HPDE6-E6E7 (cell line): Measurements from ENCODE around the gene HDAC7.
A peak's percentile ranks its signal among the peaks of the same experiment; 100 is the strongest.
"Not testable (repeated sequence)": the region's sequence is repeated elsewhere in the genome, so short reads cannot be mapped to it uniquely, and the experiment has no call there.

Experiments used
- DNase-seq: peaks from one replicate; pipeline ENCODE4 v3.0.0; 2011; ENCODE audit warnings: missing footprints; ENCODE audit errors: extremely low spot score

The HDAC7 gene

GRCh38 chr12:47828976-47829482 is 9.3 kb upstream of the HDAC7 start:
- peak; percentile 86 for DNase-seq

- DNase-seq = no peak
These were observed 8.6 kb upstream of the HDAC7 start for GRCh38 chr12:47828008-47828975.

- no peak for DNase-seq
These were observed 5.5 kb upstream of the HDAC7 start for GRCh38 chr12:47825173-47825639.

DNA sequence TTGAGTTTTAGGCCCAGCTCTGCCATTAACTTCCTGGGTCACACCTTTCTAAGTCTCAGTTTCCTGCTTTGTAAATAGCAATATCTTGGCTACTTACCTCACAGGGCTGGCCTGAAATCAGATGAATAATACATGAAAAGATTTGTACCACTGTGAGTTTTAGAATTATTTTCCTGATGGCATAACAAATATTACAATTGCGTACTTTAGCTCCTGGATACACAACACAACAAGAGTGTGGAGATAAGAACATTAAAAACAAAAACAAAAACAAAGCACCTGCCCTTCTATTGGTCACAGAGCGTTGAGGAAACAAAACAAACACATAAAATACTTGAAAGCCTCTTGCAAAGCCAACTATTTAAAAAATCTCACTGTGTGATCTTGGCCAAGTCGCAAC is 4.9 kb upstream of the HDAC7 start:
- DNase-seq = no peak

GRCh38 chr12:47824198-47824597 is 4.5 kb upstream of the HDAC7 start:
- no peak for DNase-seq

- DNase-seq = no peak
These were observed 3.9 kb upstream of the HDAC7 start for GRCh38 chr12:47823422-47824086.

DNA sequence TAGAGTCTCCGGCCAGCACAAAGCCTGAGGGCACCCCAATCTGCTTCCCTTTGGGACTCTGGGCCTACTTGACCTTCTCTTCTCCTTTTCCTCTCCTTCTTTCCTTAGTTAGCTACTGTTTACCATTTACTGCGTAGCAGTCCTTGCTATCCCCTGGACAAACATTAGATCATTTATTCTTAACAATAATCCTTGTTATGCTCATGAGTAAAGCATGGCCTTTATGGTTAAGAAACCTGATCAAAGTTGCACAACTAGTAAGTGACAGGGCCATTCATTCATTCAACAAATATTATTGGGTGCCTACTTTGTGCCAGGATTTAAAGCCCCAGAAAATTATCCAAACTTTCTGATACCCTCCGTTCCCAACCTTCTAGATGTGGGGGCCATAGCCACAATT is 3.2 kb upstream of the HDAC7 start:
- DNase-seq = no peak

- no peak for DNase-seq
These were observed 2.7 kb upstream of the HDAC7 start for GRCh38 chr12:47822401-47822800.

DNA sequence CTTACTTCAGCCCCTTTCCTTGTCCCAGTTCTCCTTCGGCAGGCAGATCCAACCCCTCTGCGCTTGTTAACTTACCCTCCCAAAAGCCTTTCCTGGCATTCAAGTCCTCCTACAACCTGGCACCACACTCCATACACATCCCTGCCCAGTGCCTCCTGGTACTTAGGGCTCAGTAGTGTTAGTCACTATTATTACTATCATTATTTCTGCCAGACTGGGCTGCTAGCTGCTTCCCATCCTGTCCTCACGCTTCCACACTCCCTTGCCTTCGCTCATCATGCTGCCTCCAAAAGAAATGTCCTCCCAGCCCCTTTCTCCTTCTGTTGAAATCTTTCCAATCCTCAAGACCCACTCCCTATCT is 1.6 kb upstream of the HDAC7 start:
- no peak for DNase-seq

DNA sequence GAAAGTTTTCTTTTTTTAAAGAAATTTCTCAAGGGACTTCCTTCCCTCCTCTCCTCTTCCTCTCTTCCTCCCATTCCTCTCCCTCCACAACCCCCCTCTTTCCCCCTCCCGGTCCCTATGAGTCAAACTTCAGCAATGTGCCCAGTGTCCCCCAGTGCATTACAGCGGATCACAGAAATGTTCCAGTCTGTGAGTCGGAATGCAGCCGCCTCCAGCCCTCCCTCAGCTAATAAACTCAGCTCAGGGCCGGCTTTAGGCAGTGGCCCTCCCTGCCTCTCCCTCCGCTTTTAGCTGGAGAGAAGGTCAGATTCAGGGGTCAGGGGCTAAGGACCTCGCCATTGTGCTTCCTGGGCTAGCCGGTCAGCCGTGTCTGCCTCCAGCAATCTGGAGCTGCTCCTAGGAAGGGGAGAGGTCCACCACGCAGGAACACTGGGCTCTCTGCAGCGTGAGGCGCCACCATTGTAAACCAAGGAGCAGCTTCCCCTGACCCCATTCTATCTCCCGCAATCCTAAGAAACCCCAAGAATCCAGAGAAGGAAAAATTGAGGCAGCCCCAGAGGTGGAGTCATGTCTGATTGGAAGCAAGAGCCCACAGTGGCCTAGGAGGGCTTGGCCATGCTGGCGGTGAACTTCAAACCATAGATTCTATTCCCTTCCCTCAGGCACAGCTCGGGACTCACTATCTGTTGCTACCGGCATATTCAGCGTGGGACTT is 1.1 kb upstream of the HDAC7 start:
- DNase-seq = no peak

GRCh38 chr12:47819138-47819895 is 386 bp downstream of the HDAC7 start:
- no peak for DNase-seq

GRCh38 chr12:47818467-47819137 is 1.1 kb downstream of the HDAC7 start:
- DNase-seq = no peak

GRCh38 chr12:47818007-47818376 is 1.7 kb downstream of the HDAC7 start:
- no peak for DNase-seq

DNA sequence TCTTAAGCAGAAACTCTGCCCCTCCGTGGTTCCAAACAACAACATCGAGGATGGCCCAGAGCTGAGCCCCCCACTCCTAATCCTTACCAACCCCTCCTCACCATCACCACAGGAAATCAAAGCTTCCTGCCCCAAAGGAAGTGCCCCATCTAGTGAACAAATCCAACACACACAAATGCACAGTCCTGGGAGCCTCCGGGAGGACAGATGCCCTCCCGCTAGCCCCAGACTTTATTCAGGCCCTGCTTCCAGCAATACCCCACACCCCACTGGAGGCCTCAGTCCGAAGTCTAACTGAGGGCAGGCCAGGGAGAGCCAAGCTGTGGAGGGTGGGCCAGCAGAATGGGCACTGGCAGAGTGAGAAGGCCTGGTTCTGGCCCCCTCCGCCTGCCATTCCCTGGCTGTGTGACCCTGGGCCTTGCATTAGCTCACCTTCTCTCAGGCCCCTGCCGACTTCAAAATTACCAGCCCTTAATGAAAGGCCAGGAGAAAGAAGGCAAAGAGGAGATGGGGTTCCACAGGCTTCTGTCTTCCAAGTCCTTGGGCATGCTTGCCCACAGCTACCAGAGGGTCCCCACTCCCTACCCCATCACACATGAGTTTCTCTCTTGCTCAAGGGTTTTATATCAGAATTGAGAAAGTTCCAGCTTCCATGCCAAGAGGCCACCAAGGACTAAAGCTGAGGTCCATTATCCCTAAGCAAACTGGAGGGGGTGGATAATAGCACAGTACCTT is 2.3 kb downstream of the HDAC7 start:
- no peak for DNase-seq

DNA sequence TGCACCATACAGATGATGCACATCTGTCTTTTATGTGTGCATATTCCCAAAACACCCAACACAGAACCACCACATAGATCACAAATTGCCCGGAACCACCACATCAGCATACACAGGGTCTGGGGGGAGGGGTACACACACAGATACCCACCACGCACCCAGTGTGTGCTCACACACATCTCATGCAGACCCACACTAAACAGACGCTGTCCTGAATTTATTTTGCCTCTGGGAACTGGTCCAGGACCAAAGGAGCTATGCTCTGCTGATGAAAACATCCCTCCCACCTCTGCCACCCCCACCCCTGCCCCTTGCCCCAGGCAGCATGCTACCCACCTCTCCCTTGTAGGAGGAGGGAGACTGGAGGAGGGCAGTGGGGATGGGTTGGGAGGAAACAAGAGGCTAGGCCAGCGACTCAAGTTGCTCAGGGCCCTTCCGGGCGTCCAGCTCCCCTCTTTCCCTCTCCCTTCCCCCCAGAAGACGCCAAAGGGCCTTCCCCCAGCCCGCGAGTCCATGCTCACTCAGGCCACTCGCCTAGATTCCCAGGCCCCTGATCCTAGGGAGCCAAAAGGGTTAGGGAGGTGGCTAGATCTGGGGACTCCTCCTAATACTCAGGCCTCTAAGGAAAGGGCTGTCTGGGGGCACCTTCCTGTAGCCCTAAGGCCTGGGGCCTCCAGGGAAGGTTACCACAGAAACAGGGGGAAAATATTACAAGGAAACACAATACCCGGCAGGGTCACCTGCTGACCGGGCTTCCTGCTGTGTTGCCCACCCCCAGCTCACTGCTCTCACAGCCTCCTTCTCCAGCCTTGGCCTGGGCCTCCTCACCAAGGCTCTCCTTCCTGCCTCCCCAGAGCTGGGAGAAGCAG is 3.1 kb downstream of the HDAC7 start:
- no peak for DNase-seq

- not testable (repeated sequence) for DNase-seq
These were observed 4.3 kb downstream of the HDAC7 start for GRCh38 chr12:47815447-47815846.

- no peak for DNase-seq
These were observed 5.0 kb downstream of the HDAC7 start for GRCh38 chr12:47814539-47815170.

GRCh38 chr12:47813511-47814196 is 6.0 kb downstream of the HDAC7 start:
- no peak for DNase-seq
